Activated CD8-positive, alpha-beta T cell treated with anti-CD3 and anti-CD28 coated beads, Interleukin-2, amount 10 ng/mL, durations not matched to agents 7 days and 5 days (primary cell): Measurements from ENCODE around the gene VIM. TPM values are rescaled to one million over a fixed set of nuclear protein-coding genes. Genes with fewer than 3 reads are reported as not detected.

Experiments used
- ATAC-seq: fragments of 150-1000 bp; cut with Tn5 transposase; one replicate; pipeline ENCODE4 v1.10.0; 2021; ENCODE audit warnings: moderate library complexity
- CTCF ChIA-PET: fragments of 350-600 bp; sonication (Branson Sonifier 250); formaldehyde crosslinking; loops from one replicate; lab custom pipeline; 2021; ENCODE audit warnings: antibody characterized with exemption; lab: Charles Lee
- POLR2A ChIA-PET: fragments of 350-600 bp; sonication (Branson Sonifier 250); formaldehyde crosslinking; loops from one replicate; lab custom pipeline; 2021; ENCODE audit warnings: antibody characterized with exemption; lab: Charles Lee
- DNase-seq: peaks from one replicate; pipeline ENCODE4 v3.0.0-alpha.2; 2020
- H3K27ac Mint-ChIP-seq: one replicate; pipeline ENCODE4 v1.8.0; 2021; ENCODE audit warnings: mild to moderate bottlenecking, mixed read lengths
- H3K27me3 Mint-ChIP-seq: one replicate; pipeline ENCODE4 v1.8.0; 2021; ENCODE audit warnings: low read depth, mixed read lengths
- H3K36me3 Mint-ChIP-seq: one replicate; pipeline ENCODE4 v1.8.0; 2021; ENCODE audit warnings: low read depth, mixed read lengths
- H3K4me1 Mint-ChIP-seq: one replicate; pipeline ENCODE4 v1.8.0; 2021; ENCODE audit warnings: low read depth, mixed read lengths
- H3K4me3 Mint-ChIP-seq: one replicate; pipeline ENCODE4 v1.8.0; 2021; ENCODE audit warnings: mild to moderate bottlenecking, mixed read lengths
- H3K9me3 Mint-ChIP-seq: one replicate; pipeline ENCODE4 v1.8.0; 2022; ENCODE audit warnings: mixed read lengths; ENCODE audit not compliant: insufficient read depth
- total RNA-seq, 2 experiments: library from RNA; stranded (reverse); gene quantifications; one replicate each; pipeline ENCODE4 v1.2.3, GENCODE V29; 2021

VIM gene
- total RNA-seq, 2 experiments from 2014 or later = 2,550 to 2,568 TPM

DNA sequence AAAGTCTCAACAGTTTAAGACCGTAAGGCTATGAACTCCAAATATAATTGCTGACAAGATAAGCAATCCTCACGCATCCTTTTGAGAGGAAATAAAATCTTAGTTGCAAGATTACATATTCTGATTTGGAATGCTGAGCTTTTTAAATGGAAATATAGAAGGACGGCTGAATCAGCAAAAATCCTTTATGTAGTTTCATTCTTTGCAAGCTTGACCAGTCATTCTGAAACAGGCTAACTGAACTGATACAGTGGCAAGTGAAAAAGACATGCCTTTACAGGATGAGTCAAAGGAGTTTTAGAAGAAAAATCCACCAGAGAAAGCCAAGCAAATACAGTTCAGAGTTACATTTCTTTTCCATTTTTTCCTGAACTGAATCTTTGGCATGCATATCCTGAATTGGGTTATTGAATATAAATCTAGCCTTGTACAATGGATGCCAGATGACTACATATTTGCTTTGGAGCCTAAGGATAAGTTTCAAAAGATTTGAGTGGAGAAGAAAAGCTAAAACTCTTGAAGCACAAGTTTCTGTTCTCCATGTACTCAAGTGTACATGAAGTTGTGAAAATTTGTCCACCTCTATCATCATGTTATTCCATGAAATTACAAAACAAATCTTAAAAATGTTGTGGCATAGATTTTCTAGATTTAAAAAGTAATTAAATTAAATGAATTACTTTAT is 4.4 kb downstream of the VIM start:
- CTCF ChIA-PET = interaction anchor here (1.3 to 3.8 kb wide), 5 partner anchors 16 to 379 kb away, joined by 3 to 38 read pairs (median 6); partner anchors contain the start of gene TRDMT1
- Mint-ChIP-seq H3K27me3 (no peaks in the 10 kb centered on the region), H3K4me3 (peak overlapping the region; percentile 91), H3K27ac (peak overlapping the region; percentile 96), H3K36me3 (peaks cover 84% of the 10 kb centered on the region), H3K9me3 (no peaks in the 10 kb centered on the region), H3K4me1 (peaks cover 56% of the 10 kb centered on the region)
- POLR2A ChIA-PET = interaction anchor here (0.6 to 7.6 kb wide), 7 partner anchors 15 to 207 kb away, joined by 3 to 150 read pairs (median 4); partner anchors contain the start of gene TRDMT1
- peak; percentile 20 for DNase-seq
- no peak for ATAC-seq

DNA sequence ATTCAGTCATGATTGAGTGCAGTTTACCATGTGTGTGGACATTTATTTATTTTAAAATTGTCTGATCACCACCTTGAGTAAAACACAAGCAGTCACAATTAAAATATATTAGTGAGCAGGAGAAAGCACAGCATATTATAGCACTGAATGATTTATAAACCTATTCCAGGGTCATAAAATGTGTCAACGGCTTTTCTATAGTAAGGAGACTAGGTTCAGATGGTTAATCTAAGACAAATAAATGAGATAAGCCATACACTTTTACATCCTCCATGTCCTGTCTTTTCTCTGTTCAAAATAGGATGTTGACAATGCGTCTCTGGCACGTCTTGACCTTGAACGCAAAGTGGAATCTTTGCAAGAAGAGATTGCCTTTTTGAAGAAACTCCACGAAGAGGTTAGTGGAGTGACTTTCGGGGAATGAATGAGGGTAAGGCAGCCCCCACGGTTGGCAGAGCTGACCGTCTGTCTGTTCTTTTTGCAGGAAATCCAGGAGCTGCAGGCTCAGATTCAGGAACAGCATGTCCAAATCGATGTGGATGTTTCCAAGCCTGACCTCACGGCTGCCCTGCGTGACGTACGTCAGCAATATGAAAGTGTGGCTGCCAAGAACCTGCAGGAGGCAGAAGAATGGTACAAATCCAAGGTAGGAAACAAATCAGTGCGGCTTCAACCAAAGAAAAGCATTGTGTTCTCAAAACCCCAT is 5.4 kb downstream of the VIM start:
- peaks cover 52% of the 10 kb centered on the region for H3K4me1 Mint-ChIP-seq
- ChIA-PET POLR2A (interaction anchor here (0.8 to 7.6 kb wide), 3 partner anchors 33 to 363 kb away, joined by 3 to 150 read pairs (median 3); partner anchors contain the start of gene TRDMT1), CTCF (interaction anchor here (2.1 kb wide), 1 partner anchor 17 kb away, joined by 5 read pairs; no protein-coding TSS in a partner anchor)
- no peaks in the 10 kb centered on the region for H3K27me3 Mint-ChIP-seq
- H3K27ac Mint-ChIP-seq = peak overlapping the region; percentile 39
- no peak for DNase-seq
- ATAC-seq = no peak
- peaks cover 92% of the 10 kb centered on the region for H3K36me3 Mint-ChIP-seq
- H3K9me3 Mint-ChIP-seq = no peaks in the 10 kb centered on the region
- peak overlapping the region; percentile 57 for H3K4me3 Mint-ChIP-seq

DNA sequence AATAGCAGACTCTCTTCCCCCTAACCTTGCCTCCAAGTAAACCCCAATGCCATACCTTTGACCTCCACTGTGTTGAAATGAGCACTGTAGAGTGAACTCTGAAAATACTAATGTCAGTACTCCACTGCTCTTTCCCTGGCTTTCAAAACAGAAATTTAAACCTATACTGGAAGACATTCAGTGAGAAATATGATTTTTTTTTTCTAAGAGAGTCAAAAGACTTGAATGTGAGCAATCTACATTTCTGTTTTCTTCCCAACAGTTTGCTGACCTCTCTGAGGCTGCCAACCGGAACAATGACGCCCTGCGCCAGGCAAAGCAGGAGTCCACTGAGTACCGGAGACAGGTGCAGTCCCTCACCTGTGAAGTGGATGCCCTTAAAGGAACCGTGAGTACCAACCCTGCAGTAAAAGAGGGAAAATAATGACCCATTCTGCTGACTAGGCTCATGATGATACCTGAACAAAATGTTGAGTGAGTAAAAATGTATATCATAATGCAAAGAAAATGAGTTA is 6.4 kb downstream of the VIM start:
- Mint-ChIP-seq H3K36me3 (peaks cover 92% of the 10 kb centered on the region), H3K4me3 (peak overlapping the region; percentile 43), H3K4me1 (peaks cover 55% of the 10 kb centered on the region), H3K27me3 (no peaks in the 10 kb centered on the region), H3K9me3 (no peaks in the 10 kb centered on the region), H3K27ac (peak overlapping the region; percentile 68)
- ATAC-seq (no peak), DNase-seq (no peak)
- ChIA-PET POLR2A (interaction anchor here (0.8 to 7.6 kb wide), 3 partner anchors 29 to 364 kb away, joined by 3 to 150 read pairs (median 4); partner anchors contain the start of gene TRDMT1), CTCF (interaction anchor here (1.3 to 1.4 kb wide), 2 partner anchors 20 to 402 kb away, joined by 3 read pairs; no protein-coding TSS in a partner anchor)

DNA sequence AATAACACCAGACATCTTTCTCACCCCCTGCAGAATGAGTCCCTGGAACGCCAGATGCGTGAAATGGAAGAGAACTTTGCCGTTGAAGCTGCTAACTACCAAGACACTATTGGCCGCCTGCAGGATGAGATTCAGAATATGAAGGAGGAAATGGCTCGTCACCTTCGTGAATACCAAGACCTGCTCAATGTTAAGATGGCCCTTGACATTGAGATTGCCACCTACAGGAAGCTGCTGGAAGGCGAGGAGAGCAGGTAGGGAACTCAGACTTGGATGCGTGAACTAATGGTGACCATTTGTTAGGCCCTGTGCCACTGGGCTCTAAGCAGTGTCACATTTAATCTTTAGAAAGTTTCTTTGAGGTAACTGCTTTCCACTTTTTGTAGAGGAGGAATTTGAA is 7.1 kb downstream of the VIM start:
- POLR2A ChIA-PET = interaction anchor here (1.5 kb wide), 1 partner anchor 29 kb away, joined by 4 read pairs; no protein-coding TSS in a partner anchor
- ATAC-seq (no peak), DNase-seq (no peak)
- Mint-ChIP-seq H3K27ac (peak overlapping the region; percentile 66), H3K9me3 (no peaks in the 10 kb centered on the region), H3K27me3 (no peaks in the 10 kb centered on the region), H3K36me3 (peaks cover 88% of the 10 kb centered on the region), H3K4me1 (peaks cover 55% of the 10 kb centered on the region), H3K4me3 (peak overlapping the region; percentile 43)
- CTCF ChIA-PET = interaction anchor here (1.2 to 1.4 kb wide), 3 partner anchors 19 to 402 kb away, joined by 3 read pairs; partner anchors contain the start of gene TRDMT1

DNA sequence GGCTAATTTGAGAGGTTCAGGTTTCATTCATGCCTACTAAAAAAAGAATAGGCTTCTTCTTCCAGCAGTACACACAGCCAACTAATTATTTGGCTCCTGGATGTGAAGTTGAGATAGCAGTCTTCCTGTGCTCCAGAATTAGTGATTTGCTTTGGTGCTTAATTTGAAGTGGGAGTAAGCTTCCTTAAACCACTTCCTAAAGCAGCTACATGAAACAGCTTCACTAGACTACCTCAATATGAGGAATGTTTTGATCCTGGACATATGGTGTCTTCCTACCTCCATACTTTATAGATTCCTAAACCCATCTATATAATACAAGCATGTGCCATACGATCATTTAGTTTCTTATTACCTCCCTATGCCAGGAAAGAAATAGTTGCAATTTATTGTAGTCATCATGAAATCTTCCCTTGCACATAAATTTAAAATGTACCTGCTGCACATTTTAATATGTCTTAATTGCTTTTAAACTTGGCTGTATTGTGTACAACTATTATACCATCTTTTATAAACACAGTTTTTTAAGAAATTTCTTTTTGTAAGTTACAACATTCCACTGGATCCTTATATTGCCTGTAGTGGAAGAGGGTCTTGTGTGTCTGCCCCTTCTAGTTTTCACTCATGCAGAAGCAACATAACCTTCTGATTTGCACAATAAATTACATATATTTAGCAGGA is 8.6 kb downstream of the VIM start:
- H3K27me3 Mint-ChIP-seq = no peaks in the 10 kb centered on the region
- H3K36me3 Mint-ChIP-seq = peaks cover 73% of the 10 kb centered on the region
- H3K27ac Mint-ChIP-seq = no peak overlapping the region
- ATAC-seq (no peak), DNase-seq (no peak)
- H3K4me3 Mint-ChIP-seq = no peak overlapping the region
- H3K4me1 Mint-ChIP-seq = peaks cover 50% of the 10 kb centered on the region
- H3K9me3 Mint-ChIP-seq = no peaks in the 10 kb centered on the region
- ChIA-PET CTCF (no interaction called here), POLR2A (interaction anchor here (1.0 kb wide), 1 partner anchor 35 kb away, joined by 4 read pairs; the partner anchor contains the start of gene TRDMT1)

DNA sequence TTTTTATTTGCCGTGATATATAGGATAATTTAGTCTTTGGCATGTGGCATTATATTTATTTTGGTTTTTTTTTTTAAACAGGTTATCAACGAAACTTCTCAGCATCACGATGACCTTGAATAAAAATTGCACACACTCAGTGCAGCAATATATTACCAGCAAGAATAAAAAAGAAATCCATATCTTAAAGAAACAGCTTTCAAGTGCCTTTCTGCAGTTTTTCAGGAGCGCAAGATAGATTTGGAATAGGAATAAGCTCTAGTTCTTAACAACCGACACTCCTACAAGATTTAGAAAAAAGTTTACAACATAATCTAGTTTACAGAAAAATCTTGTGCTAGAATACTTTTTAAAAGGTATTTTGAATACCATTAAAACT is 9.1 kb downstream of the VIM start:
- Mint-ChIP-seq H3K4me1 (peaks cover 51% of the 10 kb centered on the region), H3K4me3 (no peak overlapping the region), H3K27me3 (no peaks in the 10 kb centered on the region), H3K27ac (no peak overlapping the region), H3K9me3 (no peaks in the 10 kb centered on the region), H3K36me3 (peaks cover 67% of the 10 kb centered on the region)
- DNase-seq (no peak), ATAC-seq (no peak)
- ChIA-PET CTCF (no interaction called here), POLR2A (interaction anchor here (0.6 to 1.9 kb wide), 4 partner anchors 7 to 414 kb away, joined by 3 to 8 read pairs (median 3); no protein-coding TSS in a partner anchor)

DNA sequence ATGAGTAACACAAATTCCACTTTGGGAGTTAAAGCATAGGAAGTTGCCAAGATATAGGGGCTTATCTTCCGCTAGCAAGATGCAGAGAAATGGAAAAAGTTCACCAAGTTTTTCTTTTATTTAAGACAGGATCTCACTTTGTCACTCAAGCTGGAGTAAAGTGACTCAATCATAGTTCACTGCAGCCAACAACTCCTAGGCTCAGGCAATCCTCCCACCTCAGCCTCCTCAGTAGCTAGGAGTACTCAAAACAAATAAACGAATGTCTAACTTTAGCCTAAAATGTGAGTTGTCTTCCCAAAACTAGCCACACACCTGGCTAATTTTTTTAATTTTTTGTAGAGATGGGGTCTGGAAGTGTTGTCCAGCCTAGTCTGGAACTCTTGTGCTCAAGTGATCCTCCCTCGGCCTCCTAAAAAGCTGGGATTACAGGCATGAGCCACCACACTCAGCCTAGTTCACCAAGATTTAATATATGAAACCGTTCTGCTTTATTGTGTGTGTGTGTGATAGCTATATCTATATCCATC is 9.9 kb downstream of the VIM start:
- ChIA-PET CTCF (no interaction called here), POLR2A (interaction anchor here (0.6 to 1.9 kb wide), 4 partner anchors 8 to 413 kb away, joined by 3 to 8 read pairs (median 3); no protein-coding TSS in a partner anchor)
- Mint-ChIP-seq H3K27ac (no peak overlapping the region), H3K36me3 (peaks cover 61% of the 10 kb centered on the region), H3K27me3 (no peaks in the 10 kb centered on the region), H3K4me1 (peaks cover 45% of the 10 kb centered on the region), H3K4me3 (no peak overlapping the region), H3K9me3 (no peaks in the 10 kb centered on the region)
- peak; percentile 0 for ATAC-seq
- no peak for DNase-seq

DNA sequence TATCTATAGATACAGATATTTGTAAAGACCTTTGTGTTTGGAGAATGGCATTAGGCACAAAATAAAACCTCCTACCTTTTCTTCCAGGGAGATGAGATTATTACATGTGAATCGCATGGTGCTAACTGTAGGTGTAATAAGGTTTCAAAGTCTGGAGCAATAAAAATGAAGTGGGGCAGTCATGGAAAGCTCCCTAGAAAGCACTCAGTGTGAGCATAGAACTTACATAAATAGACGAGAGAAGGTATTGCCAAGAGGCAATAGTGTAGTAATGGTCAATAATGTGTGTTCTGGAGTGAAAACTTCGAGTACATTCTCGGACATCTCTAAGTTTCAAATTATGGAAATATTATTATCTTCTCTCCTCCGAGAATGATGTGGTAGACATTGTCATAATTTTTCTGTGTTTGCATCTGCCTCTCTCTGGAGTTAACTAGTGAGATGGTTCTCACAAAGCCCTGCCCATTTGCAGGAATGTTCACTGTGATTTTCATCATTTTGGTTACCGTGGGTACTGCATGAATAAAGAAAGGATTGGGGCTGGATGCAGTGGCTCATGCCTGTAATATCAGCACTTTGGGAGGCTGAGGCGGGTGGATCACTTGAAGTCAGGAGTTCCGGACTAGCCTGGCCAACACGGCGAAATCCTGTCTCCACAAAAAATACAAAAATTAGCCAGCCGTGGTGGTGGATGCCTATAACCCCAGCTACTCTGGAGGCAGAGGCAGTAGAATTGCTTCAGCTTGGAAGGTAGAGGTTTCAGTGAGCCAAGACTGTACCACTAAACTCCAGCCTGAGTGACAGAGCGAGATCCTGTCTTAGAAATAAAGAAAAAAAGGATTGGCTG is 10.6 kb downstream of the VIM start:
- no peak overlapping the region for H3K4me3 Mint-ChIP-seq
- H3K27ac Mint-ChIP-seq = peak overlapping the region; percentile 43
- no peaks in the 10 kb centered on the region for H3K9me3 Mint-ChIP-seq
- peaks cover 40% of the 10 kb centered on the region for H3K4me1 Mint-ChIP-seq
- CTCF ChIA-PET = no interaction called here
- H3K36me3 Mint-ChIP-seq = peaks cover 54% of the 10 kb centered on the region
- no peak for DNase-seq
- POLR2A ChIA-PET = interaction anchor here (0.6 to 1.9 kb wide), 3 partner anchors 9 to 100 kb away, joined by 3 to 8 read pairs (median 3); no protein-coding TSS in a partner anchor
- no peaks in the 10 kb centered on the region for H3K27me3 Mint-ChIP-seq
- ATAC-seq = peak; percentile 38

DNA sequence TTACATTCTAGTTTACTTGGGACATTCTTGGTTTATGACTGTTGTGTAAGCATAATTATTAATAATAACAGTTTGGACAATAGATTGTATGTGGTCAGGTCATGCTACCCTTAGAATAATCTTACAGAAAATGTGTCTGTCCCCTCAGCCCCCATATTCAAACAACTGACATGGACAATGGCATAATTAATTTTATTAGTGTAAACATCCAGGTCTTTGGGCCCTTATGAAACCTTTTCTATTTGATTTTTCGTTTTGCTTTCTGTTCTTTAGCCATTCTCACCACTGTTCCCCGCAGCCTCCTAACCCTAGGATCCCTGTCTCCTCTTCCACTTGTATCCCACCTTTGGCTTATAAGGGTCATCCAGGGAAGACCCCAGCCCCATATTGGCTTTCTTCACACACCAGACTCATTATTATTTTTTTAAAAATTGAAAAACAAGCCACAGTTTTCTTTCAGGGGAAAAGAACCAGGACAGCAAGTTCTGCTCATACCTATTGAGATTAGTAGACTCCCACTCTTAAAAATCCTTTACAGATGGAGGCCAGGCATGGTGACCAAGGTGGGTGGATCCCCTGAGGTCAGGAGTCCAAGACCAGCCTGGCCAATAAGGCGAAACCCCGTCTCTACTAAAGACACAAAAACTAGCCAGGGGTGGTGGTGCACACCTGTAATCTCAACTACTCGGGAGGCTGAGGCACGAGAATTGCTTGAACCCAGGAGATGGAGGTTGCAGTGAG is 11.5 kb downstream of the VIM start:
- Mint-ChIP-seq H3K4me3 (no peak overlapping the region), H3K27me3 (no peaks in the 10 kb centered on the region), H3K4me1 (peaks cover 32% of the 10 kb centered on the region), H3K9me3 (no peaks in the 10 kb centered on the region), H3K27ac (peak overlapping the region; percentile 35), H3K36me3 (peaks cover 46% of the 10 kb centered on the region)
- DNase-seq (no peak), ATAC-seq (peak; percentile 2)
- ChIA-PET POLR2A (no interaction called here), CTCF (no interaction called here)

DNA sequence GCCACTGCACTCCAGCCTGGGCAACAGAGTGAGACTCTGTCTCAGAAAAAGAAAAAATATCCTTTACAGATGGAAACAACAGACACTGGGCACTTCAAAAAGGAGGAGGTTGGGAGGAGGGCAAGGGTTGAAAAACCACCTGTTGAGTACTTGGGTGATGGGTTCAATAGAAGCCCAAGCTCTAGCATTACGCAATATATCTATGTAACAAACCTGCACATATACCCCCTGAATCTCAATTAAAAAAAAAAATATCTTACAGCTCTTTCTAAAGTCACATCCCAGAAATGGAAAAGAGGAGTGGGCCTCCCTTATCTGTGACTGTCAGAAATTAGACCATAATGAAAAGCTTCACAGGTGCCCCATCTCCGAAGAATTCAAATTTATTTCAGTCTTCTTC is 12.1 kb downstream of the VIM start:
- ChIA-PET POLR2A (no interaction called here), CTCF (interaction anchor here (0.7 kb wide), 2 partner anchors 39 to 457 kb away, joined by 3 read pairs; partner anchors contain the start of gene TRDMT1)
- Mint-ChIP-seq H3K9me3 (no peaks in the 10 kb centered on the region), H3K27ac (no peak overlapping the region), H3K36me3 (peaks cover 40% of the 10 kb centered on the region), H3K4me1 (peaks cover 27% of the 10 kb centered on the region), H3K27me3 (no peaks in the 10 kb centered on the region), H3K4me3 (no peak overlapping the region)
- ATAC-seq (peak; percentile 25), DNase-seq (no peak)
